ENCODE results near the gene IL17RA.
A peak's percentile ranks its signal among the peaks of the same experiment; 100 is the strongest.

The IL17RA gene

GRCh38 chr22:17120711-17121232 is 36.0 kb downstream of the IL17RA start (continued):
- TF ChIP-seq HOXD13 (CRISPR knock-in tag; IDR thresholded peaks at IDR 0.05; ENCODE audit: borderline replicate concordance) (no peak), ZNF596 (tag by site-specific recombination; IDR thresholded peaks at IDR 0.05) (peak; percentile 27; the same call in 1 of the 2 replicates), ZNF138 (tag by site-specific recombination; IDR thresholded peaks at IDR 0.05; ENCODE audit: borderline replicate concordance) (no peak)

DNA sequence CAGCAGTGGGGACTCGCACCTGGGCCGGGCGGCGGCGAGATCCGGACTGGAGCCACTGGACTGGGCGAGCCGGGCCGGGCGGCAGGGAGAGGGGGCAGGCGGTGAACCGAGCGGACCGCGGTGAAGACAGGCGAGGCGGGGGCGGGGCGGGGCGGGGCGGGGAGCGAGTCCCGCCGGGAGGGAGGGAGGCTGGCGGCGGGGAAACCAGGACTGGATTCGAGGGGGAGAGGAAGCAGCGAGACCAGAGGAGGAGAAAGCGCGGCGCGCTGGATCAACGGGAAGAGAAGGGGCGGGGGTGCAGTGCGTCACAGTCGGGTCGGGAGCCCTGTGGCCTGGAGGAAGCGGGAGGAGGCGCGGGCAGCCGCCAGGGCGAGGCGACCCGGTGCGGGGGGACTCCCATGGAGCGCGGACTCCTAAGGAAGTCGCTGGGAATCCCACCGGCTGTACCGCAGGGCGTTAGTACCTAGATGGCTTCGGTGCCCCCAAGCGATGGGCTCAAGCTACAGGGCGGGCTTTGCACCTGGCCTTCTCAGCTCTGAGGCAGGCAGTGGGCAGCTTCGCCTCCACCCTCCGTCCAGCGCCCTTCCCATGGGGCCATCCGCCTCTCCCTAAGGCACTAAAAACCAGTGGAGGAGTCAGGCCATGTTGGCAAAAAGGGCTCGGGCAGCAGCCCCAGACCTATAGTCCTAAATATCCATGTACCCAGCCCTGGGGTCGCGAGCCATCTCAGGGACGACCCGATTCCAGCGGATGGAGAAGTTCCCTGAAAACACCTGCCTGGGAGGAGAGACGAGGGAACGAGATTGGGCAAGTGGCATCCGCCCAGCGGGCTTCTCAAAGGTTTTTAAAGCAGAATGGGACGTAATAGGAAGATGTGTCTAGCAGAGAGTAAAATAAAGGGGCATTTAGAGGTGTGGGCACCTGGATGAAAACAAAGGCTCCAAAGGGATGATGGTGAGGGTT is 36.7 kb downstream of the IL17RA start, which contains the start of gene TMEM121B:
Gene TMEM121B, minus strand, starts transcription at position 128 of the 963 bp plus-strand sequence. CDS start 233 bp downstream, outside the sequence.
- no peaks in the 10 kb centered on the region for H3K4me1 ChIP-seq (ENCODE audit: control insufficient read depth, insufficient read depth, low read length)
- CTCF ChIA-PET, result interaction anchor here (1.6 kb wide), 1 partner anchor 51 kb away, joined by 7 read pairs; no protein-coding TSS in a partner anchor
- POLR2A ChIA-PET, result no interaction called here
- TF ChIP-seq ZNF639 (tag by site-specific recombination; IDR thresholded peaks at IDR 0.05) (peak; percentile 68), ZNF501 (tag by site-specific recombination; IDR thresholded peaks at IDR 0.05) (0 out of 2 replicates have a peak, but pooled peaks have one; percentile 50), MYNN (tag by site-specific recombination; IDR thresholded peaks at IDR 0.05; ENCODE audit: borderline replicate concordance) (no peak), ZNF837 (tag by site-specific recombination; IDR thresholded peaks at IDR 0.05) (no peak), ZNF24 (tag by site-specific recombination; IDR thresholded peaks at IDR 0.05) (0 out of 2 replicates have a peak, but pooled peaks have one; percentile 52), ZBTB11 (tag by site-specific recombination; conservative IDR thresholded peaks at IDR 0.05; ENCODE audit: low read depth) (peak; percentile 63), EGR2 (tag by site-specific recombination; IDR thresholded peaks at IDR 0.05; ENCODE audit: low read depth) (peak; percentile 75), SETDB1 (IDR thresholded peaks at IDR 0.05; ENCODE audit: insufficient read length, low read length) (no peak), BCL11B (tag by site-specific recombination; IDR thresholded peaks at IDR 0.05; ENCODE audit: low read depth) (peak; percentile 45; the same call in 1 of the 2 replicates), ZNF335 (tag by site-specific recombination; conservative IDR thresholded peaks at IDR 0.05) (peak; percentile 95), ZNF341 (tag by site-specific recombination; IDR thresholded peaks at IDR 0.05; ENCODE audit: low read depth) (no peak; the same call in 1 of the 2 replicates), ZBTB20 (tag by site-specific recombination; IDR thresholded peaks at IDR 0.05) (peak; percentile 62; the same call in 1 of the 2 replicates), ZNF10 (tag by site-specific recombination; IDR thresholded peaks at IDR 0.05) (no peak), ZNF324 (tag by site-specific recombination; IDR thresholded peaks at IDR 0.05) (peak; percentile 63; the same call in 1 of the 2 replicates), ZNF792 (tag by site-specific recombination; IDR thresholded peaks at IDR 0.05) (peak; percentile 44; the same call in 1 of the 2 replicates), ZNF785 (tag by site-specific recombination; IDR thresholded peaks at IDR 0.05) (peak; percentile 91; the same call in 1 of the 2 replicates), MEIS1 (CRISPR knock-in tag; IDR thresholded peaks at IDR 0.05; ENCODE audit: borderline replicate concordance) (no peak), ZNF398 (tag by site-specific recombination; IDR thresholded peaks at IDR 0.05) (peak; percentile 67), SP2 (tag by site-specific recombination; IDR thresholded peaks at IDR 0.05) (peak; percentile 75), ZIC2 (tag by site-specific recombination; IDR thresholded peaks at IDR 0.05) (peak; percentile 82)
- TF ChIP-seq, protein P1, sequence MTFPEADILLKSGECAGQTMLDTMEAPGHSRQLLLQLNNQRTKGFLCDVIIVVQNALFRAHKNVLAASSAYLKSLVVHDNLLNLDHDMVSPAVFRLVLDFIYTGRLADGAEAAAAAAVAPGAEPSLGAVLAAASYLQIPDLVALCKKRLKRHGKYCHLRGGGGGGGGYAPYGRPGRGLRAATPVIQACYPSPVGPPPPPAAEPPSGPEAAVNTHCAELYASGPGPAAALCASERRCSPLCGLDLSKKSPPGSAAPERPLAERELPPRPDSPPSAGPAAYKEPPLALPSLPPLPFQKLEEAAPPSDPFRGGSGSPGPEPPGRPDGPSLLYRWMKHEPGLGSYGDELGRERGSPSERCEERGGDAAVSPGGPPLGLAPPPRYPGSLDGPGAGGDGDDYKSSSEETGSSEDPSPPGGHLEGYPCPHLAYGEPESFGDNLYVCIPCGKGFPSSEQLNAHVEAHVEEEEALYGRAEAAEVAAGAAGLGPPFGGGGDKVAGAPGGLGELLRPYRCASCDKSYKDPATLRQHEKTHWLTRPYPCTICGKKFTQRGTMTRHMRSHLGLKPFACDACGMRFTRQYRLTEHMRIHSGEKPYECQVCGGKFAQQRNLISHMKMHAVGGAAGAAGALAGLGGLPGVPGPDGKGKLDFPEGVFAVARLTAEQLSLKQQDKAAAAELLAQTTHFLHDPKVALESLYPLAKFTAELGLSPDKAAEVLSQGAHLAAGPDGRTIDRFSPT (tag by site-specific recombination; IDR thresholded peaks at IDR 0.05), result peak; percentile 27; the same call in 1 of the 2 replicates

More for the DNA sequence above, 36.7 kb downstream of the IL17RA start, which contains the start of gene TMEM121B:
- peak within 1 kb of the TSS; percentile 57 for H3K4me3 ChIP-seq (ENCODE audit: low read depth, low read length)
- no peaks in the 10 kb centered on the region for H3K9me3 ChIP-seq (ENCODE audit: control insufficient read depth, insufficient read depth, low read depth, low read length)
- H3K36me3 ChIP-seq (ENCODE audit: control insufficient read depth in 2 of 2, insufficient read depth in 1 of 2, low read length in 2 of 2), result no peaks in the 10 kb centered on the region
- H3K27ac ChIP-seq (ENCODE audit: extremely low read depth, low read depth, low read length), result peak within 1 kb of the TSS; percentile 31; the same call in 1 of the 2 replicates
